Islet precursor cell (in vitro differentiated cells): ENCODE results near the gene IFNA5.

ENCODE experiments used
- DNase-seq: peaks from one replicate; pipeline ENCODE4 v3.0.0-alpha.2; 2018

IFNA5 gene

GRCh38 chr9:21305213-21305612, at the start of gene IFNA5:
TSS of gene IFNA5 (minus strand) at chr9:21305313. CDS start at chr9:21305256, 57 bp downstream.
- DNase-seq: no peak

- DNase-seq: no peak
These were observed 45.7 kb upstream of the IFNA5 start, which contains the start of gene IFNA6 for GRCh38 chr9:21350787-21351186. TSS of gene IFNA6 (minus strand) at chr9:21350887. CDS start at chr9:21350887, 0 bp downstream.

GRCh38 chr9:21348430-21348970, 43.4 kb upstream of the IFNA5 start:
- DNase-seq: no peak

GRCh38 chr9:21340735-21341134, 35.6 kb upstream of the IFNA5 start:
- no peak for DNase-seq

GRCh38 chr9:21336457-21336856, 31.3 kb upstream of the IFNA5 start:
- no peak for DNase-seq

- peak; percentile 96 for DNase-seq
These were observed 29.9 kb upstream of the IFNA5 start, which contains the start of gene KLHL9 for GRCh38 chr9:21334701-21335632. TSS of gene KLHL9 (minus strand) at chr9:21335404. CDS start at chr9:21334859, 545 bp downstream.

GRCh38 chr9:21333226-21333625, 28.1 kb upstream of the IFNA5 start:
- no peak for DNase-seq

- DNase-seq: no peak
These were observed 26.7 kb upstream of the IFNA5 start for GRCh38 chr9:21331676-21332402.

- no peak for DNase-seq
These were observed 21.5 kb upstream of the IFNA5 start for GRCh38 chr9:21326526-21327139.

GRCh38 chr9:21324047-21324446, 18.9 kb upstream of the IFNA5 start:
- DNase-seq: no peak

- no peak for DNase-seq
These were observed 17.9 kb upstream of the IFNA5 start for GRCh38 chr9:21322911-21323461.

GRCh38 chr9:21320465-21320864, 15.4 kb upstream of the IFNA5 start:
- DNase-seq: no peak

GRCh38 chr9:21317956-21318923, 13.1 kb upstream of the IFNA5 start:
- no peak for DNase-seq

GRCh38 chr9:21316860-21317259, 11.7 kb upstream of the IFNA5 start:
- DNase-seq: no peak

GRCh38 chr9:21316032-21316842, 11.1 kb upstream of the IFNA5 start:
- DNase-seq: no peak

- DNase-seq: no peak
These were observed 9.0 kb upstream of the IFNA5 start for GRCh38 chr9:21314152-21314551.

GRCh38 chr9:21311889-21312288, 6.8 kb upstream of the IFNA5 start:
- no peak for DNase-seq

GRCh38 chr9:21295992-21296391, 9.1 kb downstream of the IFNA5 start:
- DNase-seq: no peak

- no peak for DNase-seq
These were observed 10.1 kb downstream of the IFNA5 start for GRCh38 chr9:21294904-21295538.

GRCh38 chr9:21294364-21294774, 10.7 kb downstream of the IFNA5 start:
- peak; percentile 81 for DNase-seq
